ENCODE measurements around the gene ZNF264.

DNA sequence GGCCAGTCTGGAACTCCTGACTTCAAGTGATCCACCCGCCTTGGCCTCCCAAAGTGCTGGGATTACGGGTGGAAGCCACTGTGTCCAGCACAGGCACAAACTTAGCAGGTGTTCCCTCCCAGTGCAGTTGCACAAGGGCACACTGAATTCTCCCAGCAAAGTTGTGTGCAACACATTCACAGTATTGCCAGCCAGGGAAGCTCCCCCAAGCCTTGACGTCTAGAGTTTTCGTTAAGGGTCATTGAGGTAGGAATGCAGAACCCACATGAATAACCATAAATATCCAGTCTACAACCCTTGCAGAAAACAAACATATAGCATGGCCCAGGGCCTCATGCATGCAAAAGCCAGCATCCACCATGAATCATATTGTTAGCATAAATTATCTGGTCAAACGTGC lies 36.2 kb downstream of the ZNF264 start:
- TF ChIP-seq, protein P1, sequence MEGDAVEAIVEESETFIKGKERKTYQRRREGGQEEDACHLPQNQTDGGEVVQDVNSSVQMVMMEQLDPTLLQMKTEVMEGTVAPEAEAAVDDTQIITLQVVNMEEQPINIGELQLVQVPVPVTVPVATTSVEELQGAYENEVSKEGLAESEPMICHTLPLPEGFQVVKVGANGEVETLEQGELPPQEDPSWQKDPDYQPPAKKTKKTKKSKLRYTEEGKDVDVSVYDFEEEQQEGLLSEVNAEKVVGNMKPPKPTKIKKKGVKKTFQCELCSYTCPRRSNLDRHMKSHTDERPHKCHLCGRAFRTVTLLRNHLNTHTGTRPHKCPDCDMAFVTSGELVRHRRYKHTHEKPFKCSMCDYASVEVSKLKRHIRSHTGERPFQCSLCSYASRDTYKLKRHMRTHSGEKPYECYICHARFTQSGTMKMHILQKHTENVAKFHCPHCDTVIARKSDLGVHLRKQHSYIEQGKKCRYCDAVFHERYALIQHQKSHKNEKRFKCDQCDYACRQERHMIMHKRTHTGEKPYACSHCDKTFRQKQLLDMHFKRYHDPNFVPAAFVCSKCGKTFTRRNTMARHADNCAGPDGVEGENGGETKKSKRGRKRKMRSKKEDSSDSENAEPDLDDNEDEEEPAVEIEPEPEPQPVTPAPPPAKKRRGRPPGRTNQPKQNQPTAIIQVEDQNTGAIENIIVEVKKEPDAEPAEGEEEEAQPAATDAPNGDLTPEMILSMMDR (IDR thresholded peaks at IDR 0.05): no peak
- TF ChIP-seq POLR2A (IDR thresholded peaks at IDR 0.05): no peak

Measured in lower leg skin (tissue), 3 donors.